NCI-H226 (cell line): ENCODE data around the gene EIF3D.

Experiments used
- DNase-seq: peaks from one replicate; pipeline ENCODE4 v3.0.0-alpha.2; 2015

EIF3D gene

GRCh38 chr22:36505998-36506635 lies 22.8 kb downstream of the EIF3D start:
- no peak for DNase-seq

- DNase-seq, result no peak
Measured at GRCh38 chr22:36497910-36498665, 30.9 kb downstream of the EIF3D start.

- DNase-seq, result no peak
Measured at GRCh38 chr22:36493690-36494110, 35.3 kb downstream of the EIF3D start.

GRCh38 chr22:36492109-36492508 lies 36.9 kb downstream of the EIF3D start:
- DNase-seq, result no peak

- no peak for DNase-seq
Measured at GRCh38 chr22:36491155-36491554, 37.8 kb downstream of the EIF3D start.

GRCh38 chr22:36486619-36487384 lies 42.2 kb downstream of the EIF3D start:
- DNase-seq, result no peak

GRCh38 chr22:36481393-36482168 lies 47.4 kb downstream of the EIF3D start, which contains the start of gene TXN2:
Gene TXN2, minus strand, starts transcription at chr22:36481640. Its CDS starts 803 bp downstream, at chr22:36480837.
- peak; percentile 75 for DNase-seq

GRCh38 chr22:36480941-36481392 lies 48.0 kb downstream of the EIF3D start:
- DNase-seq, result no peak

- no peak for DNase-seq
Measured at GRCh38 chr22:36478966-36479365, 50.0 kb downstream of the EIF3D start.

GRCh38 chr22:36475341-36475740 lies 53.6 kb downstream of the EIF3D start:
- DNase-seq, result no peak

GRCh38 chr22:36472689-36473088 lies 56.3 kb downstream of the EIF3D start:
- DNase-seq, result no peak

- peak; percentile 29 for DNase-seq
Measured at GRCh38 chr22:36471341-36471821, 57.6 kb downstream of the EIF3D start.

- no peak for DNase-seq
Measured at GRCh38 chr22:36470994-36471331, 58.0 kb downstream of the EIF3D start.

GRCh38 chr22:36470162-36470993 lies 58.6 kb downstream of the EIF3D start:
- DNase-seq, result no peak

GRCh38 chr22:36469094-36469710 lies 59.8 kb downstream of the EIF3D start:
- DNase-seq, result no peak

GRCh38 chr22:36467946-36468345 lies 61.0 kb downstream of the EIF3D start:
- peak; percentile 85 for DNase-seq

GRCh38 chr22:36467042-36467810 lies 61.7 kb downstream of the EIF3D start:
- DNase-seq, result peak; percentile 83

GRCh38 chr22:36466258-36466657 lies 62.7 kb downstream of the EIF3D start:
- no peak for DNase-seq

GRCh38 chr22:36465232-36466021 lies 63.5 kb downstream of the EIF3D start:
- peak; percentile 83 for DNase-seq
